Measurements from ENCODE around the gene KCNMB2. TPM values are rescaled to one million over a fixed set of nuclear protein-coding genes. Genes with fewer than 3 reads are reported as not detected.

Gene KCNMB2
- total and polyA plus RNA-seq, 2 experiments from 2014 or later: not detected

- no peak for TF ChIP-seq EZH2phosphoT487 (IDR thresholded peaks at IDR 0.05; ENCODE audit: insufficient read depth, low read depth)
- no peak for TF ChIP-seq EZH2 (IDR thresholded peaks at IDR 0.05; ENCODE audit: insufficient read depth, poor library complexity, severe bottlenecking)
- Histone ChIP-seq H3K36me3 (ENCODE audit: low read depth) (no peaks in the 10 kb centered on the region), H3K9me3 (ENCODE audit: low read depth) (no peaks in the 10 kb centered on the region), H3K27me3 (replicated peaks; ENCODE audit: insufficient read depth) (no peaks in the 10 kb centered on the region), H3K27ac (no peak overlapping the region), H4K20me1 (ENCODE audit: insufficient read depth) (no peaks in the 10 kb centered on the region), H3K9ac (no peak overlapping the region), H3F3A (ENCODE audit: insufficient read depth) (no peaks in the 10 kb centered on the region), H3K9me2 (ENCODE audit: insufficient read depth) (no peaks in the 10 kb centered on the region), H3K4me1 (ENCODE audit: insufficient read depth) (no peaks in the 10 kb centered on the region), H3K4me3 (no peak overlapping the region), H3K79me2 (ENCODE audit: insufficient read depth) (no peaks in the 10 kb centered on the region), H2AFZ (no peak overlapping the region), H3K4me2 (ENCODE audit: unreplicated experiment) (no peak overlapping the region)
- 23 to 32% methylated on average over 5 of the region's 5 CpGs for WGBS, 2 experiments (ENCODE audit: low coverage in 1 of 2, low lambda C conversion rate in 2 of 2, missing lambda C conversion rate in 2 of 2)
- no peak for DNase-seq
- in situ Hi-C loops (cut with MboI): no loop called here
Measured at GRCh38 chr3:178768072-178768864, 232.0 kb downstream of the KCNMB2 start.

DNA sequence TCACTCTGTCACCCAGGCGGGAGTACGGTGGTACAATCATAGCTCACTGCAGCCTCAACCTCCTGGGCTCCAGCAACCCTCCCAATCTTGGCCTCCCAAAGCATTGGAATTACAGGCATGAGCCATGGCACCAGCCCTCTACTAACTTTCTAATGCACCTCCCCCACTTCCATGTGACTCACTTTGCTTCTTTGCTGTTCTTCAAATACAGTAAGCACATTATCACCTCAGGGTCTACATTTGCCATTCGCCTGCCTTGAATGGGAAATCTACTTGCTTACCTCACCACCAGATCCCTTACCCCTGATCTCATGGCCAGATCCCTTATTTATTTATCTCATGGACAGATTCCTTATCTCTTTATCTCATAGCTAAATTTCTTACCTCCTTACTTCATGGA, 235.3 kb downstream of the KCNMB2 start:
- Histone ChIP-seq H3K27ac (no peak overlapping the region), H3K9me3 (ENCODE audit: low read depth) (no peaks in the 10 kb centered on the region), H3K27me3 (replicated peaks; ENCODE audit: insufficient read depth) (no peaks in the 10 kb centered on the region), H4K20me1 (ENCODE audit: insufficient read depth) (no peaks in the 10 kb centered on the region), H3K4me3 (no peak overlapping the region), H3K4me2 (ENCODE audit: unreplicated experiment) (no peak overlapping the region), H2AFZ (no peak overlapping the region), H3K79me2 (ENCODE audit: insufficient read depth) (no peaks in the 10 kb centered on the region), H3K4me1 (ENCODE audit: insufficient read depth) (no peaks in the 10 kb centered on the region), H3F3A (ENCODE audit: insufficient read depth) (no peaks in the 10 kb centered on the region), H3K9ac (no peak overlapping the region), H3K9me2 (ENCODE audit: insufficient read depth) (no peaks in the 10 kb centered on the region), H3K36me3 (ENCODE audit: low read depth) (no peaks in the 10 kb centered on the region)
- TF ChIP-seq EZH2phosphoT487 (IDR thresholded peaks at IDR 0.05; ENCODE audit: insufficient read depth, low read depth) (no peak), EZH2 (IDR thresholded peaks at IDR 0.05; ENCODE audit: insufficient read depth, poor library complexity, severe bottlenecking) (no peak)
- in situ Hi-C loops (cut with MboI): no loop called here
- WGBS, 2 experiments (ENCODE audit: low coverage in 1 of 2, low lambda C conversion rate in 2 of 2, missing lambda C conversion rate in 2 of 2): 22 to 24% methylated on average over 3 of the region's 3 CpGs
- DNase-seq: no peak

DNA sequence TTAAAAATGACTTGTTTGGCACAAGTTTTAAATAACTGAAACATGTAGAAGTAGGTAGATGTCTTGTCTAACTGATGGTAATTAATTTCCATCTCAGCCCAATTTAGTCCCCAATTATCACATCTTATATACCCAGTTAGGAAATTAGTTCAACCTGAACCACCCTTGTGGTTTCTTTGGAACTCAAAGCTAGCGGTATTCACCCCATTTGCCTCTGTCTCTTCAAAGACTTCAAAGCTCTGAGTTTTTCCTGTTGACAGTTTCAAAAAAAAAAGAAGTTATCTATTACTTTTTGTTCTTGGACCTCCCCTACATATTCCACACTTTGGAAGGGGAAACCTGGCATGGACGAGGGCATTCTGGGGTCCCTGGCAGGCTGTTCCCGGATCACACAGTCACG, 236.5 kb downstream of the KCNMB2 start:
- in situ Hi-C loops (cut with MboI): no loop called here
- Histone ChIP-seq H3K4me1 (ENCODE audit: insufficient read depth) (no peaks in the 10 kb centered on the region), H3K27ac (no peak overlapping the region), H3K4me2 (ENCODE audit: unreplicated experiment) (no peak overlapping the region), H3K79me2 (ENCODE audit: insufficient read depth) (no peaks in the 10 kb centered on the region), H3K36me3 (ENCODE audit: low read depth) (no peaks in the 10 kb centered on the region), H4K20me1 (ENCODE audit: insufficient read depth) (no peaks in the 10 kb centered on the region), H3K9me3 (ENCODE audit: low read depth) (no peaks in the 10 kb centered on the region), H2AFZ (no peak overlapping the region), H3F3A (ENCODE audit: insufficient read depth) (no peaks in the 10 kb centered on the region), H3K27me3 (replicated peaks; ENCODE audit: insufficient read depth) (no peaks in the 10 kb centered on the region), H3K9me2 (ENCODE audit: insufficient read depth) (no peaks in the 10 kb centered on the region), H3K9ac (no peak overlapping the region), H3K4me3 (no peak overlapping the region)
- WGBS, 2 experiments (ENCODE audit: low coverage in 1 of 2, low lambda C conversion rate in 2 of 2, missing lambda C conversion rate in 2 of 2): 30 to 34% methylated on average over 4 of the region's 4 CpGs
- TF ChIP-seq EZH2 (IDR thresholded peaks at IDR 0.05; ENCODE audit: insufficient read depth, poor library complexity, severe bottlenecking): no peak
- no peak for TF ChIP-seq EZH2phosphoT487 (IDR thresholded peaks at IDR 0.05; ENCODE audit: insufficient read depth, low read depth)
- DNase-seq: no peak

GRCh38 chr3:178773358-178773757, 237.1 kb downstream of the KCNMB2 start:
- no peak overlapping the region for H3K4me2 ChIP-seq (ENCODE audit: unreplicated experiment)
- H3F3A ChIP-seq (ENCODE audit: insufficient read depth): no peaks in the 10 kb centered on the region
- no peak for TF ChIP-seq EZH2phosphoT487 (IDR thresholded peaks at IDR 0.05; ENCODE audit: insufficient read depth, low read depth)
- no peak for TF ChIP-seq EZH2 (IDR thresholded peaks at IDR 0.05; ENCODE audit: insufficient read depth, poor library complexity, severe bottlenecking)
- no peaks in the 10 kb centered on the region for H3K4me1 ChIP-seq (ENCODE audit: insufficient read depth)
- no peak overlapping the region for H3K4me3 ChIP-seq
- H3K27ac ChIP-seq: no peak overlapping the region
- H2AFZ ChIP-seq: no peak overlapping the region
- H3K79me2 ChIP-seq (ENCODE audit: insufficient read depth): no peaks in the 10 kb centered on the region
- no peak overlapping the region for H3K9ac ChIP-seq
- 26 to 43% methylated on average over 1 of the region's 1 CpG for WGBS, 2 experiments (ENCODE audit: low coverage in 1 of 2, low lambda C conversion rate in 2 of 2, missing lambda C conversion rate in 2 of 2)
- H3K9me2 ChIP-seq (ENCODE audit: insufficient read depth): no peaks in the 10 kb centered on the region
- H3K36me3 ChIP-seq (ENCODE audit: low read depth): no peaks in the 10 kb centered on the region
- no peaks in the 10 kb centered on the region for H3K9me3 ChIP-seq (ENCODE audit: low read depth)
- no peak for DNase-seq
- in situ Hi-C loops (cut with MboI): no loop called here
- H4K20me1 ChIP-seq (ENCODE audit: insufficient read depth): no peaks in the 10 kb centered on the region
- H3K27me3 ChIP-seq (replicated peaks; ENCODE audit: insufficient read depth): no peaks in the 10 kb centered on the region

Measured in GM23248 (cell line).